ENCODE measurements around the gene GALNT14.

The GALNT14 gene

DNA sequence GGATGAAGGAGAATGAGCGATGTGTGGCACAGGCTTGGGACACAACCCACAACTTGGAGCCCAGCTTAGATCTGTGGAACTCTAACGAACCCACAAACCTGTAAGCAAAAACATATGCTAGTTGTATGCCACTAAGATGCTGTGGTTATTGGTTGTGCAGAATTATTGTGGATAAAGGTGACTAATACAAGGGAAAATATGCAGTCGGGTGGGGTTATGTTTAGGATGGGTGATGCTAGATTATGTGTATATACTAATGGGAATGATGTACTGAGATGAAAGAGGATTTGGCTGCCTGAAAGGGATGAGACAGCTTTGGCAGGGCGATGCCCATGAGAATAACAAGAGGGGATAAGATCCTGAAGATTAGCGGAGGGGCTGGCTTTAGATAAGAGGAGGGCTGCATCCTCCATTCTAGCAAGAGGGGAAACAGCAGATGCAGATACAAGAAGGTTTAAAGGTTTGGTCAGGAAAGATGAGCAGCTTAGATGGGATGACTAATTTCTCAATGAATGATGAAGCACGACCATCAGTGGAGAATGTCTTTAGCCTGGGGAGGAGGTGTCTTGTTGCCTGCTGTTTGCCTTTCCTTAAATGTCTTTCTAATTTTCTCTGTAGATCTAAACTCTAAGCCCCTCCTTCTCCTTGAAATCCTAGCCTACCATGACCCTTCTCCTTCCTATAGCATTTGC lies 49.6 kb downstream of the GALNT14 start:
- DNase-seq (ENCODE audit: low read depth in 2 of 2, low spot score in 1 of 2) = no peak

DNA sequence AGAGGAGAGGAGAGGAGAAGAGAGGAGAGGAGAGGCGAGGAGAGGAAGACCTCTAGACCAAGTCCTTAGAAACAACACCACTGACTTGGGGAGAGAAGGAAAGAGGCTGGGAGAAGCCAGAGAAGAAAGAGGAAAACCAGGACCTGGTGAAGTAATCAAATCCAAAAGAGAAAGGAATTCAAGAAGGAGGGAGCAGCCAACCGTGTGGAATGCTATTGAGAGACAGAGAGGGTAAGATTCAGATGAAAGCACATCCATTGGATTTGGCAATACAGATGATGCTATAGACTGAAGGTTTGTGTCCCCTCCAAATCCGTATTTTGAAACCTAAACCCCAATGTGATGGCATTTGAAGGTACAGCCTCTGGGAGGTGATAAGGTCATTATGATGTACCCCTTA lies 50.7 kb downstream of the GALNT14 start:
- no peak for DNase-seq (ENCODE audit: low read depth in 2 of 2, low spot score in 1 of 2)

DNA sequence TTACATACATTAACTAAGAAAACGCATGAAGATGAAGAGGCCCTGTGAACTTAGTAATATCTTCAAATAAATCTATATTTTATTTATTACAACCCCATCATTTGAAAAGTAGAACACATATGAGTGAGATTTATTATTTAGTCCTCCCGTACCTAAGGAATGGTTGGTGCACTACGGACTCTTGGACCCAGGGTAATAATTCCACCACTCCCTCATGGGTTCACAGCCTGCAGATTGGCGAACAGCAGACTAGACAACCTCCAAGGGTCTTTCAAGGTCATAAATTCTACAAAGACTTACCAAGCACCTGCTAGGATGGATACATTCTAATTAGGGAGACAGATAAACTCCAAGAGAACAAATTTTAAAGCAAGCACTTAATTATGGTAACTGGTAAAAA lies 51.6 kb downstream of the GALNT14 start:
- no peak for DNase-seq (ENCODE audit: low read depth in 2 of 2, low spot score in 1 of 2)

DNA sequence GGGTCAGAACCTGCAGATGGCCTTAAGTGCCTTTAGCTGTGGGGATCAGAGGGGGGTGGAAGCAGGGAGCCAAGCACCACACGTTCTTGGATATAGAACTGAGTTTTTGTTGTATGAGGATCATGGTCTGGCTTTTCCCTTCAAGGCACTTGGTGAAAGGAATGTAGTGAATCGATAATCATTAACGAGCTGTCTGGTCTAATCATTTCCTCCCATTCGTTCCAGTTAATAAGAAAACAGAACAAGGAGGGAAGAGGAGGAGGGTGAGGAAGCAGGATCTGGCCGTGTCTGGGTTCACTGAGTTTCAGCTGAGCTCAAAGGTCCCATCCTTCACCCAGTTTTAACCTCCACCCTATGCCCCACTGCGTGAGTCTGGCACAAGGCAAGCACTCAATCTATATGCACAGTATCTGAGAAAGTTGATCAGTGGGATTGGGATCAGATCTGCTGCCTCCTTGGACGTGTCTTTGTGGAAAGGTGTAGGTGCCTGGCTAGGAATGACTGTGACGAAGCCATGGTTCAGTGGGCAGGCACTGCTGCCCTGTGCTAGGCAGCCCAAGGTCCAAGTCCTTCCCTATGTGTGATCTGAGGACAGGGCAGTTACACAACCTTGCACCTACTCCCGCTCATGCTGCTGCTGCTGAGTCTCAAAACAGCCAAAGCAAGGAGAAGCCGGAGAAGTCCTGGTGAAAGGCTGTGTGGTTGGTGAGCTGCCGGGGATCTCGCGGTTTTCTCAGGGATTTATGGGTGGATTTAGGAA lies 54.8 kb downstream of the GALNT14 start:
- DNase-seq (ENCODE audit: low read depth in 2 of 2, low spot score in 1 of 2) = no peak

DNA sequence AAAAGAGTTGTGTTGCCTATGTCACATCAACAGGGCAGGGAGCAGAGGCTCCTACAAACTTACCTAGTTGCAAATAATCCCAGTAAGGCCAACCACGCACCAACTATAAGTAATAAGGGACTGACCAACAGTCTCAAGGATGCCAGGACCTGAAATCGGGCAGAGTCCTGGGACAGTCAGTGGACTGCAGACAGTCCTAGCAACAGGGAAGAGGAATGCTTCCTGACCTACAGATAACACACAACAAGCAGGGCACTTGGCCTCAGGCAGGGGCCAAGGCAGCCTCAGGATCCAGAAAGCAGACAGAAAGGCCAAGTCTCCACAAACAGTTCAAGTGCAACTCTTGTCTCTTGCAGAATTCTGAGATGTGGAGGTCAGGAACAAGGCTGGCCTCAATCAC lies 56.2 kb downstream of the GALNT14 start:
- no peak for DNase-seq (ENCODE audit: low read depth in 2 of 2, low spot score in 1 of 2)

DNA sequence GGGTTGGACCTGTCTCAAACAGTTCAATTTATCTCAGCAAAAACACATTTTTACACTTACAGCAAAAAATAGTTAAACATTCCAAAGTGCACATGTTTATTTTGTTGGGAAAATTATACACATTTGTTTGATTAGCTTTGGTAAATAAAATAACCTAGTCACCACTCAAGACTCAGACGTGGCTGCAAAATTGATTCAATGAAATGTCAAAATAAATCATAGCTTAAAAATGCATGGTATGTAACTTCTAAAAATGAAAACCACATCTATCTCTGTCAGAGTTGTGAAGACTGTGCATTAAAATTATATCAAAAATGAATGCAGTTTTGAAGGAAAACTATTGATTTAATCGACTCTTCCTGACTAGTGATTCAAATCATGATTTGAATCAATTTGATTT lies 56.7 kb downstream of the GALNT14 start:
- DNase-seq (ENCODE audit: low read depth in 2 of 2, low spot score in 1 of 2) = no peak

DNA sequence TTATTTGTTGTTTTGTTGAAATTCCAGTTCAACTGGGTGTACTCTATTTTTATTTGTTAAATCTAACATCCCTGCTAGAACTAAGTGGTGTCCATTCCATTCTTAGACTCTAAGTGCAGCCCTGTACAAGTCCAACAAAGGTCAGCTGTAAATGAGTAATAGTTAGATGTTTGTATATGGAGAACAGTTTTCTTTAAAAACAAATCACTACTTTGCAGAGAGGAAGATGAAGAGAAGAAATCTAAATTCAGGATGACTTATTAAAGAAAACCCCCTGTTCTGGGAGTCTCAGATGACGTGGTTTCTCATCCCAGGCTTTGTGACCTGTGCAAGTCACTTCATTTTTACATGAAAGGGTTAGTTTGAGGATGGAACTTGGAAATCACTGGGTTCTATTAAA lies 57.9 kb downstream of the GALNT14 start:
- no peak for DNase-seq (ENCODE audit: low read depth in 2 of 2, low spot score in 1 of 2)

DNA sequence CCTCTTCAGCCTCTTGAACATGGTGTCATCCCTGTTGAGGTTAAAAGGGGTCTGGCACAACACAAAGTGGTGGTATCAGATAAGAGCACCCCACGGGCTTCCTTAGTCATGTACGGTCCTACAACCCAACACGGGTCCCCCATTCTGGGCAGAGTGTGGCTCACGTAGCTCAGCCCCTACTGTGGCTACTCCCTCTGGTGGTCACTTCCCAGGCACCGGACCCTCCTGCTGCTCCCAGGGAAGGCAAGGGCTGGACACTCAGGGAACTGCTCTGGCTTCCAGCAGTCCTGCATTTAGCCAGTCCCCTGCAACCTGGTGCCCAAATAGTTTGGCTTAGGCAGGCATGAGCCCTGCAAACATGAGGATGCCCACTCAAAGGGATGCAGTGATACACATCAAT lies 58.6 kb downstream of the GALNT14 start:
- DNase-seq (ENCODE audit: low read depth in 2 of 2, low spot score in 1 of 2) = no peak

DNA sequence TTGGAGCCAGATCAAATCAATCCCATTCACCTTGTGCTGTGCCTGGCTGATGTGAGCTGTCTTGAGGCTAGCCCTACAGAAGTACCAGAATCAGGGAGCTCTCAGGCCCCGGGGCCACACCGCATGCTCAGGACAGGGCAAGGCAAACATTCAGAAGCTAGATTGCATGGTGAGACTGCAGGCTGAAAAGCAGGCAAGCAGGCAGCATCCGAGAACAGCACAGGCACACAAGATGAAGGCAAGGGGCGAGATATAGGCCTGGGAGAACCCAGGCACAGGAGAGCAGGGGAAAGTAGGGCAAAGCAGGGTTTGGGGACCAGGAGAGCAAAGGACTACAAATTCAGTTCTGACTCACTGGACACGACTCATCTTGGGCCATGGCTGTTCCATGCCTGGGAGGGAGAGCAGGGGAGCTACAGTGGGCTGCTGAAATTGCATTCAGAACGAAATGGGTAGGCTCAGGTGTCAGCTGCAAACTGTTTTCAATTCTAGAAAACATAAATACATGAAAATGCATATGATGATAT lies 59.6 kb downstream of the GALNT14 start:
- no peak for DNase-seq (ENCODE audit: low read depth in 2 of 2, low spot score in 1 of 2)

DNA sequence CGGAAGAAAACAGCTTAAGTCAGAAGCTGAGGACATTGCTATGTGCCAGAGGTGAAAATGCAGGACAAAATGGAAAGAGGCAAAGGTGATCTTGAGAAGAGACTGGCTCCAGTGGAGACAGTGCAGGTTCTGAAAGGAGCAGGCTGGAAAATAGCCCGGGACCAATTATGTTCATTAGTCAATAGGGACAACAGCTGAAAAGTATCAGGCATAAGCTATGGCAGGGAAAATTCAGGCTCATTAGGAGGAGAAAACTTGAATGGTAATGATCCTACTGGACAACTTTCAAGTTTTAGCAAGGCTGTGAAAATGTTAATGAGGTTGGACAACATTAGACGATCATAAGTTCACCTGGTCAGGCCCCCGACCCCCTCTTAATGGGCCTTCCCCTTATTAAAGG lies 60.2 kb downstream of the GALNT14 start:
- no peak for DNase-seq (ENCODE audit: low read depth in 2 of 2, low spot score in 1 of 2)

DNA sequence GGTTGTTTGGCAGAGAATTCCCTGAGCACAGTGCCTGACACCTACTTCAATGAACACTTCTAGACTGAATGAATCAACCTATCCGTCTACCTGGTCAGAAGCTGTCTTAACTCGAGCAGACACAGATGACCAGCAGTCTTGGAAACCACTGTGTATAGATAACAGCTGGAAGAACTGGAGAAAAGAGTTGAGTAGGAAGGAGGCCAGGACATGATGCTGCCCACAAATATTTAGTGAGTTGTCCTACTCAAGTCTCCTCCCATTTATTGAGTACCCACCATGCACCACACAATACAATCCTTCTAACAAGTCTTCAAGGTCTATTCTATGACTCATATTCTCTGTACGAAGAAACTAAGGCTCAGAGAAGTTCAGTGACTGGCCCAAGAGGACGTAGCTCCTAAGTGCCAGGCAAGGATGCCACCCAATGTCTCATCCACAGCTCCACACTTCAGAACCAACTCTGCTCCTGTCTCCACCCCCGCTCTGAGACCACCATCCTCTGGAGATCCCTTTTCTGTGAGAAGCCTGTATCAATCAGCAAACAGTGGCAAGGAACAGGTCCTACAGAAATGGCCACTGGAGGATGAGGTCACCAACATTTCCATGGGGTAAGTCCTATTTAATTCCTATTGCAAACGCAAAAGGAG lies 62.2 kb downstream of the GALNT14 start:
- no peak for DNase-seq (ENCODE audit: low read depth in 2 of 2, low spot score in 1 of 2)

DNA sequence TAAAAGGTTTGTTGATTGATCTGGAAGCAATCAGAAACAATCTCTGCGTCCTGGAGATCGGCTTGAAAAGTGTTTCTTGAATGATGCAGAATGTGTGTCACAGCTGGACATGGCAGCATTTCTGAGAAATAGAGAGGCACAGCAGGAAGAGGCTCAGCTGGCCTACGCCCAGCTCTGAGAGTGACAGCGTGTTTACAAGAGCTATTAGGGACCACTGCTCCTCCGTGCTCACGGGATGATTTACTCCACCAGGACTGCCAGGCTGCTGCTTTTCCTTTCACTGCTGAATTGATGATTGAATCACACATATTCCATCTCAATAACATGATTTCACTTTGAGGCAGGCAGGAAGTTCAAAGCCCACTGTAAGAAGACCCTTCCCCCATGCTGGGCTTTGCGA lies 62.8 kb downstream of the GALNT14 start:
- no peak for DNase-seq (ENCODE audit: low read depth in 2 of 2, low spot score in 1 of 2)

DNA sequence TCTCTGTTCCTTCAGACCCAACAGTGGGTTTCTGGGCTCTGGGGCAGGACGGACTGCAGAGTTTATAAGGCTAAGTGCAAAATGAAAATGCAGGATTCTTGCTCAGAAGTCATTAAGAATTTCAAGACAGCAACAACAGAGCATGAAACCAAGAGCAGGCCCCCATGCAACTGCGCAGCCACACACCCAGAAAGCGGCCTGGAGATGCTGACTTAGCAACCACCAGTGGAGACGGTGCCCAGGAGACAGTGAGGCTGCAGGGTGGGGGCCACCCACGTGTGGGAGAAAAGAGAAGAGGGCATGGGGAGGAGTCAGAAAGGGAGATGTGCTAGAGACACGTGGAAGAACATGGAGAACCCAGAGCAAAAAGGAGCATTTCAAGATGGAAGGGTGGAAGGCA lies 66.5 kb downstream of the GALNT14 start:
- DNase-seq (ENCODE audit: low read depth in 2 of 2, low spot score in 1 of 2) = no peak

DNA sequence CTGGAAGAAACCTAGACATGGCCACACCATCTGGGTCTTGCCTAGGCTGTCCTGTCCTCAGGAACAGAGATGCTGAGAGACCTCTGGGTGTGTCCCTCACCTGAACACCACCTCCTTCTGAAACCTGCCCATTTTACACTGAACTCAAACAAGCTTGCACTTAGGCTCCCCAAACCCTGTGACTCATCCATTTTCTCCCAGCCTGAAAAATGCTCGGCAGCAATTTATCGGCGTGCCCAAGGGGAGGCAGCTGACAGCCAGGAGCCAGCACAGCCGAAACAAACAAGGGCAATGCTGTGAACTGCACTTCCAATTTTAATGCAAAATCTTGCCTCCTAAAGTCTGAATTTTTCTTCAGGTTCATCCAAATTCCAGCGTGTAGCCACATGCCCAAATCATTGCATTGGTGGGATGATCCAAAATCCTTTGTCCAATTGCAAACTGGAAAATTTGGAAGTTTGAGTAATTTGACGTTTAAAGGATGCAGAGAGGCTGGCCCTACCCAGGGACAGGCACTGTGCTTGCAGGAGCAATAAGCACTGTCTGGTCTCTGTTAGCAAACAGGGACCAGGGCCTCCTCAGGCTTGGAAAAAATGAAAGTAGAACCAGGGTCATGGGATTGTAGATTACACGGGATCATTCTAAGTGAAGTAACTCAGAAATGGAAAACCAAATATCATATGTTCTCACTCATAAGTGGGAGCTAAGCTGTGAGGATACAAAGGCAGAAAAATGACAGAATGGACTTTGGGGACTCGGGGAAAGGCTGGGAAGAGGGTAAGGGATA lies 67.7 kb downstream of the GALNT14 start:
- no peak for DNase-seq (ENCODE audit: low read depth in 2 of 2, low spot score in 1 of 2)

DNA sequence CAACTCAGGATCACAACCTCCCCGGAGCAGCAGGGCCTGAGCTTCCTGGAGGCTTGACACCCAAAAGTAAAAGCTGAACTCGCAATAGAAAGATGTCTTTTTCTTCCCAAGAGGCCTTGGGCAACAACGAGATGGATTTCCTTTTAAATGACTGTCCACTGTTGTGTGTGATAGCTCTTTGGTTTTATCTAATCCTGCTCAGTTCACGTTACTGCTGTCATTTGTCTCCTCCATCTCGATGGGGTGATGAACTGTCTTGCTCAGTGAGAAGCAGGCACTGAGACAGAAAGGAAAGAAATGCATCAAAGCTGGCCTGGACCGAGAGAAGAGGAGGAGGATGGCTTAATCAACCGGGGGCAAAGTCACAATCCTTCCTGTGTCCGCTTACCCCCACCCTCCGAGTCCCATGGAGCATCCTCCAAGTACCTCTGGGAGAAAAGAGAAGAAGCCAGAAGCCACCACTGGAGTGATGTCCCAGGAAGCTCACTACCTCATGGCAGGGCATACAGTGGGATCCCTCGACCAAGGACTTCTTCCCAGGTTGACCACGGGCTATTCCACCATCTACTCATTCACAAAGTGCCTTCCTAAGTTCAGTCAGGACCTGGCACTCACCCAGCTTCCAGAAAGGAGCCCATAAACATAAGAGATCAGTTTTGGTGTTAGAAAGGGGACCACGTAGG lies 68.5 kb downstream of the GALNT14 start:
- no peak for DNase-seq (ENCODE audit: low read depth in 2 of 2, low spot score in 1 of 2)

DNA sequence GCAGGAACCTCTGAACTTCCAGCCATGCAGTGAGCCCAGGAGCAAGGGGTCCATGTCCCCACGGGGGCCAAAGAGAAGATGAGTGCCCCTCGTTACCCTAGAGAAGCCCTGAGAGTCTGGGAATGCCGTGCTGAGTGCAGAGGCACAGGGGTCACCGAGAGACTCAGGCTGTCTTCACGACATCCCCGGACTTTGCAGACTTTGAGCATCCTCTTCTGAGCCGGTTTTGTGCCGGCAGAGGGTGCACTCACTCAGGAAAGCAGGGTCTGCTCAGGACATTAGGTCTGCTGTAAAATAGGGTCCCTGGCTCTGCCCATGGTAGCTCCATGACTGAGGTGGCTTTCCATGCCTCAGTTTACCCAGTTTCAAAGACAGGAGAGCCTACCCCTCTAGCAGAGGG lies 71.0 kb downstream of the GALNT14 start:
- DNase-seq (ENCODE audit: low read depth in 2 of 2, low spot score in 1 of 2) = no peak

DNA sequence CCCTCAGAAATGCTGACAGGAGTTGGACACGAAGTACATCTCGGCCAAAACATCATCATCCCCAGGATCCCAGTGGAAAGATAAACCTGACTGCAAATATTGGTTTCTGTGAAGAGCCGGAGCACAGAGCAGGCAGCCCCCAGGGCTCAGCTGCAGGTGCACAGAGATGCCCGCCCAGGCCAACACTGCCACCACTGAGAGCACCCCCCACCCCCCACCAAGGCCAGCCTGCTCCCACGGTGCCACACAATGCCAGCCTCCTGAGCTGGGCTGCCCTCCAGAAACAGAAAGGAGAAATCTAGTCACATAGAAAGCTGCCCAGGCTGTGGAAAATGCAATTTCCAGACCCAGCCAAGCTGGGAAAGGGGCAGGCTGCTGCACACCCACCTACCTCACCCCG lies 71.7 kb downstream of the GALNT14 start:
- no peak for DNase-seq (ENCODE audit: low read depth in 2 of 2, low spot score in 1 of 2)

DNA sequence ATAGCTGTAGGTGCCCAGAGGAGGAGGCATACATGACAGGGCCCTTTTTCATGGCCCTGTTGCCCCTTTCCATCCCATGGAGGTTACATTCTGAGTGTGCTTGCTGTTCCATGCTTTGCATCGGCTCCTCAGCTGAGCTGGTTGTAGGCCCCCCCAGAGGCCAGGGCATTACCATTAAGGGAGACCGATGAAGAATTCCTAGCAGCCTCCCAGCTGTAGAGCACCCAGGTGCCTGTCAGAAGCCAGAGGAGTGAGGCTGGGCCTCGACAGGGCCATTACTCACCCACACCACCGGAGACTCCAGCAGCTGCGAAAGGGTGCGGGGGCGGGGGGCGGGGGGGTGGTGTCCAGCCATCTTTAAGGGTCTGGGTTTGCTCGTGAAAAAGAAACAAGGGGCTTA lies 72.2 kb downstream of the GALNT14 start:
- no peak for DNase-seq (ENCODE audit: low read depth in 2 of 2, low spot score in 1 of 2)

DNA sequence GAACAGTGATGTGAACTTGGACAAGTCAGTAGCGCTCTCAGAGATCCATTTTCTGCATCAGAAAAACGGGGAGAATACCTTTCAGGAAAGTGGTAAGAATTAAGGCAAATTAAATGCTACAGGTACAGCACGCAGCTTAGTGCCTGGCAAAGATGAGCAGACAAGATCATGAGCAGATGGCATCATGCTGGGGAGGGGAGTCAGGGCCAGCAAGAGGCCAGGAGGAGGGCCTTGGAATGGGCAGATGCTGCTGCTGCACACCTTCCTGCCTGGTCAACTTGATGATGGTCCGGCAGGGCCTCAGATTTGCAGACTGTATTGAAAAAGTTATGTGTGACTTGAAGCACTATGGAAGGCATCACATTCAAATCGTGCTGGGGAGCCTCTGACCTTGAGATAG lies 72.9 kb downstream of the GALNT14 start:
- DNase-seq (ENCODE audit: low read depth in 2 of 2, low spot score in 1 of 2) = no peak

DNA sequence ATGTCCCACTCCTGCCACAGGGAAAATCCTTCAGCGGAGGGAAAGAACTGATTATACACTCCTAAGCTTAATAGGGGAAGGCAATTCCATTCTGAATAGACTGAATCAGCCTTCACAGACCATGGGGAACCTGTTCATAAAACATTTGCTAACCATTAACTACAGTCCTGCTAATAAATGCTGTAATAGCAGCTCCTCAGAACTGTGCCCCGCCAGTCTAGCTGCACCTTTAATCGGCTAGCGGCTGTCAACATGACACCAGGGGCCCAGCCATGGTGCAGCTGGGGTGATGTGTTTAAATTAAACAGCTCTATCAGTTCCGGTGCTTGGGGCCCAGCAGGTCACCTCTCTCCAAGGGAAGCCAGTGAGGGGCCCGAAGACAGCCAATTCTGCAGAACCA lies 77.8 kb downstream of the GALNT14 start:
- DNase-seq (ENCODE audit: low read depth in 2 of 2, low spot score in 1 of 2) = no peak
